GM23338 (cell line): ENCODE measurements around the gene FBXO38. TPM values are rescaled to one million over a fixed set of nuclear protein-coding genes. Genes with fewer than 3 reads are reported as not detected.

Source experiments
- ATAC-seq: fragments of 200-7000 bp; cut with Tn5 transposase; 3 replicates; pipeline ENCODE4 v1.9.1; 2020
- DNase-seq: peaks from one replicate; pipeline ENCODE4 v3.0.0-alpha.2; 2015; ENCODE audit warnings: low spot score
- H2AFZ ChIP-seq: fragments of 200-600 bp; sonication (generic); 2 replicates; pipeline ENCODE4 v1.8.0; 2016; ENCODE audit warnings: antibody characterized with exemption, mild to moderate bottlenecking, moderate library complexity
- H3F3A ChIP-seq: fragments of 200-600 bp; sonication (generic); replicated peaks from 2 replicates; pipeline ENCODE4 v1.8.0; 2017; ENCODE audit warnings: antibody characterized with exemption, mixed run types, low read depth
- H3K27ac ChIP-seq: fragments of 200-600 bp; sonication (generic); 2 replicates; pipeline ENCODE4 v1.6.1; 2016; ENCODE audit warnings: low read depth
- H3K27me3 ChIP-seq: fragments of 200-600 bp; sonication (generic); 2 replicates; pipeline ENCODE4 v1.8.0; 2016; ENCODE audit warnings: mild to moderate bottlenecking, mixed run types, moderate library complexity; ENCODE audit not compliant: insufficient read depth
- H3K36me3 ChIP-seq: fragments of 200-600 bp; sonication (generic); 2 replicates; pipeline ENCODE4 v1.8.0; 2016; ENCODE audit warnings: mild to moderate bottlenecking; ENCODE audit not compliant: insufficient read depth
- H3K4me1 ChIP-seq: fragments of 200-600 bp; sonication (generic); 2 replicates; pipeline ENCODE4 v1.8.0; 2016; ENCODE audit warnings: mild to moderate bottlenecking, moderate library complexity; ENCODE audit not compliant: insufficient read depth
- H3K4me2 ChIP-seq: fragments of 200-600 bp; sonication (generic); 2 replicates; pipeline ENCODE4 v1.7.1; 2017; ENCODE audit warnings: mixed run types
- H3K4me3 ChIP-seq: fragments of 200-600 bp; sonication (generic); 2 replicates; pipeline ENCODE4 v1.6.1; 2016; ENCODE audit warnings: mixed run types
- H3K79me2 ChIP-seq: fragments of 200-600 bp; sonication (generic); replicated peaks from 2 replicates; pipeline ENCODE4 v1.8.0; 2017; ENCODE audit warnings: mild to moderate bottlenecking; ENCODE audit not compliant: insufficient read depth
- H3K9me2 ChIP-seq: fragments of 200-600 bp; sonication (generic); 2 replicates; pipeline ENCODE4 v1.8.0; 2017; ENCODE audit not compliant: insufficient read depth
- H4K20me1 ChIP-seq: fragments of 200-600 bp; sonication (generic); replicated peaks from 2 replicates; pipeline ENCODE4 v1.8.0; 2017; ENCODE audit warnings: mild to moderate bottlenecking; ENCODE audit not compliant: insufficient read depth
- H3K27ac Mint-ChIP-seq: 2 replicates; pipeline ENCODE4 v1.8.0; 2020; ENCODE audit warnings: inconsistent platforms, mild to moderate bottlenecking, moderate library complexity, mixed read lengths
- H3K27me3 Mint-ChIP-seq: 3 replicates; pipeline ENCODE4 v1.8.0; 2022; ENCODE audit warnings: low read depth, mild to moderate bottlenecking, moderate library complexity, mixed read lengths, inconsistent platforms; ENCODE audit not compliant: insufficient read depth, poor library complexity
- H3K36me3 Mint-ChIP-seq: 3 replicates; pipeline ENCODE4 v1.8.0; 2021; ENCODE audit warnings: low read depth, mild to moderate bottlenecking, inconsistent platforms, moderate library complexity, mixed read lengths
- H3K4me1 Mint-ChIP-seq: 3 replicates; pipeline ENCODE4 v1.8.0; 2020; ENCODE audit warnings: mild to moderate bottlenecking, inconsistent platforms, mixed read lengths
- H3K4me3 Mint-ChIP-seq: 3 replicates; pipeline ENCODE4 v1.8.0; 2021; ENCODE audit warnings: moderate library complexity, mild to moderate bottlenecking, inconsistent platforms, mixed read lengths
- H3K9me3 Mint-ChIP-seq: 3 replicates; pipeline ENCODE4 v1.8.0; 2020; ENCODE audit warnings: moderate library complexity, mild to moderate bottlenecking, inconsistent platforms, mixed read lengths
- CREB1 ChIP-seq: fragments of 250-450 bp; sonication (Bioruptor Pico); IDR thresholded peaks from 2 replicates; pipeline ENCODE4 v1.5.0; 2020; ENCODE audit warnings: low read depth, mild to moderate bottlenecking, moderate library complexity
- CTCF ChIP-seq, 2 experiments: fragments of 200-600 bp in 1 of 2; sonication (generic) in 1 of 2; conservative IDR thresholded peaks; 2 replicates each; pipeline versions ENCODE4 v1.5.1 to v1.6.1; 2016 to 2017; ENCODE audit warnings: antibody characterized with exemption in 2 of 2, low read depth in 2 of 2, mild to moderate bottlenecking in 2 of 2, moderate library complexity in 1 of 2
- EZH2 ChIP-seq: fragments of 200-600 bp; sonication (generic); IDR thresholded peaks from one replicate; pipeline ENCODE4 v1.8.0; 2017; ENCODE audit warnings: antibody characterized with exemption, mild to moderate bottlenecking, low read depth; ENCODE audit not compliant: unreplicated experiment
- EZH2phosphoT487 ChIP-seq: fragments of 200-600 bp; sonication (generic); IDR thresholded peaks from one replicate; pipeline ENCODE4 v1.8.1; 2018; ENCODE audit warnings: antibody characterized with exemption; ENCODE audit not compliant: unreplicated experiment
- JUNB ChIP-seq: IDR thresholded peaks from one replicate; pipeline ENCODE4 v1.6.1; 2016; ENCODE audit warnings: antibody characterized with exemption; ENCODE audit not compliant: unreplicated experiment
- NANOG ChIP-seq: IDR thresholded peaks from 2 replicates; pipeline ENCODE4 v1.6.1; 2016; ENCODE audit warnings: antibody characterized with exemption, borderline replicate concordance
- POLR2AphosphoS5 ChIP-seq: IDR thresholded peaks from 2 replicates; pipeline ENCODE4 v1.6.1; 2016; ENCODE audit warnings: antibody characterized with exemption, low read depth
- STAT1 ChIP-seq: IDR thresholded peaks from one replicate; pipeline ENCODE4 v1.6.1; 2016; ENCODE audit warnings: antibody characterized with exemption; ENCODE audit not compliant: unreplicated experiment
- ZNF114 ChIP-seq: fragments of 250-450 bp; sonication (Bioruptor Pico); IDR thresholded peaks from 2 replicates; pipeline ENCODE4 v1.5.0; 2020; ENCODE audit warnings: mild to moderate bottlenecking, moderate library complexity
- ZNF331 ChIP-seq: fragments of 250-450 bp; sonication (Bioruptor Pico); IDR thresholded peaks from 2 replicates; pipeline ENCODE4 v1.5.0; 2020; ENCODE audit warnings: low read depth, mild to moderate bottlenecking, moderate library complexity
- polyA plus RNA-seq: library from polyadenylated mRNA; unstranded; fragments of >200 nt; fragmentation: Nextera tagmentation; extraction: Ambion mirVana; gene quantifications from 2 replicates; pipeline ENCODE4 v1.2.1, GENCODE V29; 2016
- total RNA-seq: library from RNA; depleted of rRNA; stranded (reverse); fragments of >200 nt; shearing (Covaris generic); gene quantifications from 2 replicates; pipeline ENCODE4 v1.2.3, GENCODE V29; 2014
- TF ChIP-seq, protein P1 (sequence below): IDR thresholded peaks from one replicate; pipeline ENCODE4 v1.6.1; 2018; ENCODE audit warnings: antibody characterized with exemption; ENCODE audit not compliant: unreplicated experiment
- TF ChIP-seq, protein P2 (sequence below): IDR thresholded peaks from 2 replicates; pipeline ENCODE4 v1.6.1; 2016; ENCODE audit warnings: antibody characterized with exemption

The FBXO38 gene
- total and polyA plus RNA-seq, 2 experiments from 2014 or later: 13.3 to 45.6 TPM

GRCh38 chr5:148372893-148373292 is 10.9 kb upstream of the FBXO38 start:
- H2AFZ ChIP-seq: no peak overlapping the region
- no peak overlapping the region for H3K4me2 ChIP-seq
- no peaks in the 10 kb centered on the region for H3F3A ChIP-seq
- H4K20me1 ChIP-seq: no peaks in the 10 kb centered on the region
- H3K27me3 Mint-ChIP-seq: no peaks in the 10 kb centered on the region
- ATAC-seq: no peak
- H3K4me1 Mint-ChIP-seq: peaks cover 5% of the 10 kb centered on the region; the same call in 2 of the 3 replicates
- H3K4me3 Mint-ChIP-seq: no peak overlapping the region
- H3K4me3 ChIP-seq: no peak overlapping the region
- no peaks in the 10 kb centered on the region for H3K79me2 ChIP-seq
- no peak for DNase-seq
- H3K36me3 ChIP-seq: no peaks in the 10 kb centered on the region
- H3K9me3 Mint-ChIP-seq: peaks cover 5% of the 10 kb centered on the region; the same call in 1 of the 3 replicates
- H3K27me3 ChIP-seq: no peaks in the 10 kb centered on the region
- no peaks in the 10 kb centered on the region for H3K4me1 ChIP-seq
- H3K27ac Mint-ChIP-seq: no peak overlapping the region
- no peaks in the 10 kb centered on the region; the same call in 1 of the 2 replicates for H3K9me2 ChIP-seq
- H3K36me3 Mint-ChIP-seq: peaks cover 8% of the 10 kb centered on the region; the same call in 1 of the 3 replicates
- no peak for TF ChIP-seq POLR2AphosphoS5
- no peak for TF ChIP-seq CREB1 (CRISPR knock-in tag)
- TF ChIP-seq EZH2: no peak
- TF ChIP-seq, protein P1, sequence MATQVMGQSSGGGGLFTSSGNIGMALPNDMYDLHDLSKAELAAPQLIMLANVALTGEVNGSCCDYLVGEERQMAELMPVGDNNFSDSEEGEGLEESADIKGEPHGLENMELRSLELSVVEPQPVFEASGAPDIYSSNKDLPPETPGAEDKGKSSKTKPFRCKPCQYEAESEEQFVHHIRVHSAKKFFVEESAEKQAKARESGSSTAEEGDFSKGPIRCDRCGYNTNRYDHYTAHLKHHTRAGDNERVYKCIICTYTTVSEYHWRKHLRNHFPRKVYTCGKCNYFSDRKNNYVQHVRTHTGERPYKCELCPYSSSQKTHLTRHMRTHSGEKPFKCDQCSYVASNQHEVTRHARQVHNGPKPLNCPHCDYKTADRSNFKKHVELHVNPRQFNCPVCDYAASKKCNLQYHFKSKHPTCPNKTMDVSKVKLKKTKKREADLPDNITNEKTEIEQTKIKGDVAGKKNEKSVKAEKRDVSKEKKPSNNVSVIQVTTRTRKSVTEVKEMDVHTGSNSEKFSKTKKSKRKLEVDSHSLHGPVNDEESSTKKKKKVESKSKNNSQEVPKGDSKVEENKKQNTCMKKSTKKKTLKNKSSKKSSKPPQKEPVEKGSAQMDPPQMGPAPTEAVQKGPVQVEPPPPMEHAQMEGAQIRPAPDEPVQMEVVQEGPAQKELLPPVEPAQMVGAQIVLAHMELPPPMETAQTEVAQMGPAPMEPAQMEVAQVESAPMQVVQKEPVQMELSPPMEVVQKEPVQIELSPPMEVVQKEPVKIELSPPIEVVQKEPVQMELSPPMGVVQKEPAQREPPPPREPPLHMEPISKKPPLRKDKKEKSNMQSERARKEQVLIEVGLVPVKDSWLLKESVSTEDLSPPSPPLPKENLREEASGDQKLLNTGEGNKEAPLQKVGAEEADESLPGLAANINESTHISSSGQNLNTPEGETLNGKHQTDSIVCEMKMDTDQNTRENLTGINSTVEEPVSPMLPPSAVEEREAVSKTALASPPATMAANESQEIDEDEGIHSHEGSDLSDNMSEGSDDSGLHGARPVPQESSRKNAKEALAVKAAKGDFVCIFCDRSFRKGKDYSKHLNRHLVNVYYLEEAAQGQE: no peak
- TF ChIP-seq, protein P2, sequence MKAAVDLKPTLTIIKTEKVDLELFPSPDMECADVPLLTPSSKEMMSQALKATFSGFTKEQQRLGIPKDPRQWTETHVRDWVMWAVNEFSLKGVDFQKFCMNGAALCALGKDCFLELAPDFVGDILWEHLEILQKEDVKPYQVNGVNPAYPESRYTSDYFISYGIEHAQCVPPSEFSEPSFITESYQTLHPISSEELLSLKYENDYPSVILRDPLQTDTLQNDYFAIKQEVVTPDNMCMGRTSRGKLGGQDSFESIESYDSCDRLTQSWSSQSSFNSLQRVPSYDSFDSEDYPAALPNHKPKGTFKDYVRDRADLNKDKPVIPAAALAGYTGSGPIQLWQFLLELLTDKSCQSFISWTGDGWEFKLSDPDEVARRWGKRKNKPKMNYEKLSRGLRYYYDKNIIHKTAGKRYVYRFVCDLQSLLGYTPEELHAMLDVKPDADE: no peak
- no peak for TF ChIP-seq CTCF (conservative IDR thresholded peaks at IDR 0.05; ENCODE audit: low read depth in 2 of 2)
- no peak for TF ChIP-seq ZNF114 (CRISPR knock-in tag)
- no peak for TF ChIP-seq ZNF331 (CRISPR knock-in tag)
- no peak for TF ChIP-seq EZH2phosphoT487
- no peak for TF ChIP-seq STAT1
- no peak for TF ChIP-seq NANOG
- no peak for TF ChIP-seq JUNB
- no peak overlapping the region for H3K27ac ChIP-seq
